GM21825 (cell line): ENCODE measurements around the gene BCORL1.

Experiments used
- ATAC-seq: cut with Tn5 transposase; IDR thresholded peaks from one replicate; pipeline ENCODE4 v1.9.1; 2021; ENCODE audit warnings: mild to moderate bottlenecking, moderate library complexity; ENCODE audit not compliant: unreplicated experiment

BCORL1 gene

DNA sequence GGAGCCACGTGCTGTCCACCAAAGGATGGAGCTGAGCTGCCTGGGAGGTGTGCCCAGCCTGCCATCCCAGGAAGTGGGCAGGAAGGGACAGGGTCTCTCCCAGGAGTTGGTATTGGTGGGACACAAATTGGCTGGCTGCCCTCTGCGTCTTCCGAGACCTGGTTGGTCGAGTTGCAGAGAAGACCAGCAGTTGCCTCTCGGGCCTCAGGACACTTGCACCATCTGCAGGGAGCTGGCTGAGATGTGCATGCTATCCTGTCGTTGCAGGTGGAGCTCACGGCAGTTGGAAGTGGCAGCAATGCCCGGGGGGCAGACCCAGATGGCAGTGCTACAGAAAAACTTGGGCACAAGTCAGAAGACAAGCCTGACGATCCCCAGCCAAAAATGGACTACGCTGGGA is 30.2 kb downstream of the BCORL1 start:
- no peak for ATAC-seq

GRCh38 chrX:130013661-130014060 is 31.2 kb downstream of the BCORL1 start:
- no peak for ATAC-seq

DNA sequence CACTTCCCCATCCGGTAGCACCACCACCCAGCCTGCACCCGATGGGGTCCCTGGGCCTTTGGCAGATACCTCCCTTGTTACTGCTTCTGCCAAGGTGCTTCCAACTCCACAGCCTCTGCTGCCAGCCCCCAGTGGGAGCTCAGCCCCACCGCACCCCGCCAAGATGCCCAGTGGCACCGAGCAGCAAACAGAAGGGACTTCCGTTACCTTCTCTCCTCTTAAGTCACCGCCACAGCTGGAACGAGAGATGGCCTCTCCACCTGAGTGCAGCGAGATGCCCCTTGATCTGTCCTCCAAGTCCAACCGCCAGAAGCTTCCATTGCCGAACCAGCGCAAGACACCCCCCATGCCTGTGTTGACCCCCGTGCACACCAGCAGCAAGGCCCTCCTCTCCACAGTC is 31.9 kb downstream of the BCORL1 start:
- no peak for ATAC-seq

GRCh38 chrX:130014770-130015169 is 32.3 kb downstream of the BCORL1 start:
- no peak for ATAC-seq

DNA sequence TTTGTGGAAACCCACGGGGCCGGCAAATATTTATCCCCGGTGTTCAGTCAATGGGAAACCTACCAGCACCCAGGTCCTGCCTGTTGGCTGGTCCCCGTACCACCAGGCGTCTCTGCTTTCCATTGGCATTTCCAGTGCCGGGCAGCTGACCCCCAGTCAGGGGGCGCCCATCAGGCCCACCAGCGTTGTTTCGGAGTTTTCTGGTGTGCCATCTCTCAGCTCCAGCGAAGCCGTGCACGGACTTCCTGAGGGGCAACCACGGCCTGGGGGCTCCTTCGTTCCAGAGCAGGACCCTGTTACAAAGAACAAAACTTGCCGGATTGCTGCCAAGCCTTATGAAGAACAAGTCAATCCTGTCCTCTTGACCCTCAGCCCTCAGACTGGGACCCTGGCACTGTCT is 32.7 kb downstream of the BCORL1 start:
- ATAC-seq = no peak

DNA sequence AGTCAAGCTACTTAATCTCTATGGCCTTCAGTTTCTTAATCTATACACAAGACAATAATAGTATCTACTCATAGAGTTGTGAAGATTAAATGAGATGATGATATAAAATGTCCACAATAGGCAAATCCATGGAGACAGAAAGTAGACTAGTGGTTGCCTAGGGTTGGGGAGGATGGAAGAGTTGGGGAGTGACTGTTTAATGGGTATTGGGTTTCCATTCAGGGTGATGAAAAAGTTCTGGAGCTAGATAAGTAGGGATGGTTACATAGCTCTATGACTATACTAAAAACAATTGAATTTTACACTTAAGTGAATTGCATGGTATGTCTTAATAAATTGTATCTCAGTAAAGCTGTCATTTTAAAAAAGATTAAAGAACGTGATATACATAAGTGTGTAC is 35.7 kb downstream of the BCORL1 start:
- no peak for ATAC-seq

DNA sequence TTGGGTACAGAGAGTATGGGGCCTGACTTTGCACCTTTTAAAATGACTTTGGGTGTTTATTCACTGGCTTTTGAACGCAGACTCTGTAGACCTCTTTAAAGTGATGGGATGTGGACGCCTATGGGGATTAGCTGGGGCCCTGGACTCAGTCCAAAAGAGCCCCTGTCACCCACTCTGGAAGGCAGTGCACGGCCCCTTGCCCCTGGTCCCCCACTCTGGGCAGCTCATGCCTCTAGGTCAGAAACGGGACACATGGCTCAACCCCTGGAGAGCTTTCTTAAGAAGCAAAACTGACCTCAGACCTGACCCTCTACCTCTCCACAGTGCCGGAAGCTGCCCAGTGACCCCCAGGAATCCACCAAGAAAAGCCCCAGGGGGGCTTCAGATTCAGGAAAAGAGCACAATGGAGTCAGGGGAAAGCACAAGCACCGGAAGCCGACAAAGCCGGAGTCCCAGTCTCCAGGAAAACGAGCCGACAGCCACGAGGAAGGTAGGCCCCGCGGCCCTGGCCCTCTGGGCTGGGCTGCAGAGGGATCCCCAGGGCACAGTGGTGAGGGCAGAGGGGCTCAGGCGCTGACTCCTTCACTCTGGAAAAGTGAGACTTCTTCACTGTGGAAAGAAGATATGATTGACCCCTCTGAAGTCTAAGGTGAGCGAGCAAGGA is 38.4 kb downstream of the BCORL1 start:
- ATAC-seq = no peak

DNA sequence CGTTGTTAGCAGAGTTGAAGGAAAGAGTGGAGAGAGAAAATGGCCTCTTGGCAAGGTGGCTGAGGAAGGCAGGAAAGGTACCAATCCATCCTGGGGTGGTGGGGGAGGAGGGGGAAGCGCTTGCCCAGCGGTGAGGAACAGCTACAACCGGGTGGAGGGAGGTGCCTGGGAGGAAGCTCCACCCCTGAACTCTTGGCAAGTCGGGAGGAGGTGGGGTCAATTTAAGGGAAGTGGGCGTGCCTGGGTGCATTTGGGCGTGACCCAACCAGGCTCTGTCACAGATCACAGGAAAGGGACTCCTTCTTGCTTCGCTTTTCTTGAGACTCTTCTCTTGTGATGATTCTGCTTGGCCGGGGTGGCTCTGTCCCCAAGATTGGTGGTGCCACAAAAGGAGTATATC is 41.7 kb downstream of the BCORL1 start:
- ATAC-seq = peak; percentile 98

GRCh38 chrX:130025256-130025655 is 42.8 kb downstream of the BCORL1 start:
- ATAC-seq = no peak

- no peak for ATAC-seq
Observed at GRCh38 chrX:130027569-130027968, 45.1 kb downstream of the BCORL1 start.

- no peak for ATAC-seq
Observed at GRCh38 chrX:130028196-130028595, 45.8 kb downstream of the BCORL1 start.

DNA sequence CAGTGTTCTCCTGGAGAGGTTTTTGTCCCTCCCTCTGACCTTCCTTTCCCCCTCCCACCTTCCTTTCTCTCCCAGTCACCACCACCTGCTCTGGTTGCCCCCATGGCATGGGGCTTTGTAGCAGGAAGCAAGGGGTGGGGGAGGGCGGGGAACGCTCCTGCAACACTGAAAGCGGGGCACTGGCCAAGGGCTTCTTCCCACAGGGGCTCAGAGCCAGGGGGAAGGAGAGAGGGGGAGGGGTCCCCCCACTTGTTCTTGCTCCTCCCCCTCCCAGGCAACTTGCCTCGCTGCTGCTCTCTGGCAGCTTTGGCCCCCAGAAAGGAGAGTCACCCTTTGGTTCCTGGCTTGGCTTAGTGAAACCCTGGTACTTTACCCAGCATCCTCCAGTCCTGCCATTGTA is 48.4 kb downstream of the BCORL1 start:
- ATAC-seq = no peak

DNA sequence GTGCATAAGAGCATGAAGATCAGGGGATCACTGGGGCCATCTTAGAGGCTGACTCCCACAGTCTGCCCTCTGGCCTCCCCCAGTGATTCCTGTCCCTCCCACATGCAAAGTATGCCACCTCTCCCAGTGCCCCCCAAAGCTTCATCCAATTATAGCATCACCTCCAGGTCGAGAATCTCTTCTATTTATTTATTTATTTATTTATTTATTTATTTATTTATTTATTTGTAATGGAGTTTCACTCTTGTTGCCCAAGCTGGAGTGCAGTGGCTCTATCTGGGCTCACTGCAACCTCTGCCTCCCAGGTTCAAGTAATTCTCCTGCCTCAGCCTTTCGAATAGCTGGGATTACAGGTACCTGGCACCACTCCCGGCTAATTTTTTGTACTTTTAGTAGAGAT is 50.1 kb downstream of the BCORL1 start:
- ATAC-seq = no peak

- no peak for ATAC-seq
Observed at GRCh38 chrX:130034178-130034577, 51.7 kb downstream of the BCORL1 start.

- no peak for ATAC-seq
Observed at GRCh38 chrX:130039847-130040246, 57.4 kb downstream of the BCORL1 start.

DNA sequence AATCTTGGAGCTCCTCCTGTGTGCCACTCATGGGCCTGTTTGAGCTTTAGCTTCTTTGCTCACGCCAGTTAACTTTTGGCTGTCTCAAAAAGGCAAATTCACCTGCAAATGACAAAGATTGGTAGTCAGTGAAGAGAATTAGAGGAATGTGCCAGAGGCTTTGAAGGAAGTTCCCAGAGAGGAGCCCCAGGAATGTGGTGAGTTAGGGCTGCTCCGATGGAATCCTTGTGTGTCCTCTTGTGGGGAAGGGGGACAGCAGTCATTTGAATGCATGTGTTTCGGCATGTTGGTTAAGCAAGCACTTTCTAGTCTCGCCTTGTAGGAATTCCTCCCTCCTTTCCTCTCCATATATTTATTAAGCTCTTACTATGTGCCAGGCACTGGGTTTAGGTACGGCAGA is 65.0 kb downstream of the BCORL1 start:
- ATAC-seq = no peak

GRCh38 chrX:130048686-130049222 is 66.3 kb downstream of the BCORL1 start:
- ATAC-seq = no peak

GRCh38 chrX:130049821-130050220 is 67.4 kb downstream of the BCORL1 start:
- ATAC-seq = no peak

- no peak for ATAC-seq
Observed at GRCh38 chrX:130051176-130051845, 68.9 kb downstream of the BCORL1 start.

GRCh38 chrX:130053236-130053635 is 70.8 kb downstream of the BCORL1 start:
- ATAC-seq = no peak

- ATAC-seq = no peak
Observed at GRCh38 chrX:130055103-130055502, 72.7 kb downstream of the BCORL1 start.

- no peak for ATAC-seq
Observed at GRCh38 chrX:130055899-130056298, 73.5 kb downstream of the BCORL1 start.

DNA sequence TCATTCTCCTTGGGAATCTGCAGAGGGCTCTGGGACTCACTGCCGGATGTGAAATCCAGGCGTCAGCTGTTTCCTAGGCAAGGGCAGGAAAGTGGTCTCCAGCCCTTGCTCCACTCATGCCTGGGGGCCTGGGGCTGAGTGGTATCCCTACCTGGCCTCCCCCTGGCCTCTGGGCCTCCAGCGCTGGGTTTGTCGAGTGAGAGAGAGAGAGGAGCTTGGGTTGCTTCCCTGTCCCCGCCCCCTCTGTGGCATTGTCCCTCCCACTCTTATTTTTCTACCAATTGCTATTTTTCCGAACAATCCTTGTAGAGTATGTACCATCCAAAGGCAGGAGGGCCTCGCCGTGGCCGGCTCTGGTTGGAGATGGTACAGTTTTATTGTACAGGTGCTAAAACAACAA is 74.8 kb downstream of the BCORL1 start:
- ATAC-seq = no peak
